K562 (cell line): ENCODE measurements around the gene ZNF410. TPM values are rescaled to one million over a fixed set of nuclear protein-coding genes. Genes with fewer than 3 reads are reported as not detected.

Experiments used
- ATAC-seq: fragments of 200-7000 bp; cut with Tn5 transposase; 3 replicates; pipeline ENCODE4 v1.9.1; 2020; ENCODE audit warnings: moderate library complexity
- BruUV-seq: library from RNA; stranded (reverse); fragments of 400-500 nt; replicated peaks from 2 replicates; lab custom pipeline; 2021; lab: Mats Ljungman, UMichigan
- CTCF ChIA-PET: fragments of 300-600 bp; formaldehyde crosslinking; extraction: SDS; loops from one replicate; lab custom pipeline; 2021; ENCODE audit warnings: low intra/inter-chr PET ratio; lab: Yijun Ruan, JAX
- POLR2A ChIA-PET: fragments of 300-600, 350-650 bp; sonication (Branson Sonifier 250); formaldehyde crosslinking; extraction: SDS; loops from one replicate; lab custom pipeline; 2021; ENCODE audit warnings: antibody characterized with exemption, inconsistent platforms; lab: Yijun Ruan, JAX
- DNase-seq, 4 experiments: peaks; one replicate each; pipeline versions ENCODE4 v3.0.0 to v3.0.0-alpha.2; 2011 to 2018; ENCODE audit warnings: low spot score in 3 of 4, mixed read lengths in 3 of 4; ENCODE audit errors: extremely low read depth in 1 of 4
- FAIRE-seq: peaks from 2 replicates; lab custom pipeline; 2011; peaks lifted over from hg19 to GRCh38; lab: Jason Lieb, UNC
- H2AFZ ChIP-seq: 2 replicates; pipeline ENCODE4 v1.6.0; 2011; ENCODE audit warnings: low read depth, low read length, control low read depth, inconsistent platforms
- H3K27ac ChIP-seq: fragments of 200-600 bp; 3 replicates; pipeline ENCODE4 v1.8.0; 2011; ENCODE audit warnings: low read depth, mild to moderate bottlenecking, control low read depth, inconsistent platforms, low read length, moderate library complexity, mixed read lengths; ENCODE audit errors: extremely low read depth
- H3K27me3 ChIP-seq, 2 experiments: fragments of 300-600 bp in 1 of 2; 2 replicates in 1 of 2; 3 replicates in 1 of 2; pipeline versions ENCODE4 v1.6.0 to v1.8.0; 2011; ENCODE audit warnings: inconsistent platforms in 2 of 2, low read length in 2 of 2, mild to moderate bottlenecking in 1 of 2, mixed read lengths in 1 of 2, moderate library complexity in 1 of 2; ENCODE audit not compliant: control insufficient read depth in 2 of 2, insufficient read depth in 2 of 2
- H3K36me3 ChIP-seq: fragments of 300-600 bp; 3 replicates; pipeline ENCODE4 v1.8.0; 2011; ENCODE audit warnings: mild to moderate bottlenecking, low read length, inconsistent platforms; ENCODE audit not compliant: control insufficient read depth, insufficient read depth
- H3K4me1 ChIP-seq, 2 experiments: fragments of 200-600 bp in 1 of 2; replicated peaks in 1 of 2; 2 replicates in 1 of 2; 3 replicates in 1 of 2; pipeline versions ENCODE4 v1.5.1 to v1.8.0; 2011; ENCODE audit warnings: inconsistent platforms in 2 of 2, low read length in 2 of 2, mild to moderate bottlenecking in 1 of 2, mixed read lengths in 1 of 2, moderate library complexity in 1 of 2; ENCODE audit not compliant: control insufficient read depth in 2 of 2, insufficient read depth in 2 of 2
- H3K4me2 ChIP-seq: 2 replicates; pipeline ENCODE4 v1.6.1; 2011; ENCODE audit warnings: low read length, control low read depth, inconsistent platforms, mixed read lengths; ENCODE audit not compliant: insufficient read depth
- H3K4me3 ChIP-seq: fragments of 200-600 bp; sonication (generic), shearing (Covaris generic); 2 replicates; pipeline ENCODE4 v1.5.1; 2016; ENCODE audit warnings: control low read depth, inconsistent platforms
- H3K79me2 ChIP-seq: fragments of 200-600 bp; 3 replicates; pipeline ENCODE4 v1.8.0; 2011; ENCODE audit warnings: low read length, inconsistent platforms; ENCODE audit not compliant: control insufficient read depth, insufficient read depth
- H3K9ac ChIP-seq, 2 experiments: 2 replicates each; pipeline versions ENCODE4 v1.6.0 to v1.6.1; 2011; ENCODE audit warnings: low read depth in 2 of 2, low read length in 2 of 2, control low read depth in 1 of 2, inconsistent platforms in 1 of 2, mild to moderate bottlenecking in 1 of 2, mixed read lengths in 1 of 2; ENCODE audit not compliant: insufficient read depth in 1 of 2
- H3K9me1 ChIP-seq: one replicate; pipeline ENCODE4 v1.6.0; 2011; ENCODE audit warnings: inconsistent platforms, mild to moderate bottlenecking, low read length, moderate library complexity; ENCODE audit not compliant: control insufficient read depth, insufficient read depth
- H3K9me3 ChIP-seq: replicated peaks from 2 replicates; pipeline ENCODE4 v1.5.1; 2011; ENCODE audit warnings: low read depth, low read length, inconsistent platforms; ENCODE audit not compliant: control insufficient read depth, insufficient read depth
- H4K20me1 ChIP-seq: replicated peaks from 2 replicates; pipeline ENCODE4 v1.6.1; 2011; ENCODE audit warnings: low read length, inconsistent platforms, mixed read lengths; ENCODE audit not compliant: control insufficient read depth, insufficient read depth
- ADNP ChIP-seq: fragments of 200-800 bp; sonication (Bioruptor generic); IDR thresholded peaks from 2 replicates; pipeline ENCODE4 v1.6.1; 2016; ENCODE audit warnings: missing genetic modification characterization, missing compliant biosample characterization
- MEIS2 ChIP-seq: fragments of 450-650 bp; IDR thresholded peaks from 2 replicates; pipeline ENCODE4 v1.6.1; 2014; ENCODE audit warnings: mild to moderate bottlenecking; ENCODE audit not compliant: partially characterized antibody
- NR2C1 ChIP-seq, 2 experiments: fragments of 450-650 bp; IDR thresholded peaks; 2 replicates each; pipeline ENCODE4 v1.6.1; 2017; ENCODE audit warnings: mild to moderate bottlenecking in 2 of 2, antibody characterized with exemption in 1 of 2, inconsistent platforms in 1 of 2, missing compliant biosample characterization in 1 of 2, missing genetic modification characterization in 1 of 2
- PBX2 ChIP-seq, 2 experiments: IDR thresholded peaks in 1 of 2; conservative IDR thresholded peaks in 1 of 2; 2 replicates each; pipeline ENCODE4 v1.6.1; 2016; ENCODE audit warnings: low read depth in 2 of 2, mild to moderate bottlenecking in 1 of 2, missing compliant biosample characterization in 1 of 2, missing genetic modification characterization in 1 of 2, moderate library complexity in 1 of 2
- PKNOX1 ChIP-seq: fragments of 450-650 bp; IDR thresholded peaks from 2 replicates; pipeline ENCODE4 v1.6.1; 2016
- SIX5 ChIP-seq, 2 experiments: IDR thresholded peaks; 2 replicates each; pipeline ENCODE4 v1.6.1; 2011; ENCODE audit warnings: low read length in 2 of 2, borderline replicate concordance in 1 of 2, low read depth in 1 of 2, mild to moderate bottlenecking in 1 of 2, moderate library complexity in 1 of 2; ENCODE audit not compliant: insufficient read depth in 1 of 2
- ZSCAN32 ChIP-seq: fragments of 450-650 bp; formaldehyde crosslinking; IDR thresholded peaks from 2 replicates; pipeline ENCODE4 v1.4.0; 2020; ENCODE audit warnings: mild to moderate bottlenecking, moderate library complexity
- WGBS: fragments of 100-300 bp; shearing (Covaris generic); methylation state at CpG from one replicate; pipeline ENCODE4 v1.1.6; 2016; ENCODE audit warnings: low coverage, mixed read lengths; ENCODE audit not compliant: insufficient coverage; ENCODE audit errors: missing lambda C conversion rate; 5-methylcytosine and 5-hydroxymethylcytosine counted together
- in situ Hi-C: fragments of 300-500 bp; cut with MboI; formaldehyde crosslinking; loops from 4 replicates; pipeline ENCODE4 v1.15.0; 2018; ENCODE audit warnings: inconsistent platforms, mixed read lengths
- intact Hi-C: fragments of 100-400 bp; cut with micrococcal nuclease; formaldehyde crosslinking; loops from 2 replicates; pipeline ENCODE4 v1.14.2; 2022
- polyA plus RNA-seq, 8 experiments: library from polyadenylated mRNA; depleted of rRNA in 4 of 8; stranded (reverse) in 5 of 8; unstranded in 3 of 8; fragments of >200 nt; fragmentation: Nextera tagmentation in 2 of 8; fragmentation: Illumina TruSeq in 1 of 8; extraction: Ambion mirVana in 2 of 8; extraction: Trizol in 1 of 8; gene quantifications; 2 replicates each; pipeline versions ENCODE4 v1.2.1 to v1.2.3, GENCODE V29; 2011 to 2014; ENCODE audit warnings: inconsistent platforms in 1 of 8, missing spikeins in 1 of 8
- total RNA-seq, 7 experiments: library from RNA; depleted of rRNA in 6 of 7; stranded (reverse); fragments of >200 nt in 6 of 7; fragmentation: Illumina TruSeq in 2 of 7; extraction: Trizol in 2 of 7; gene quantifications; 2 replicates each; pipeline versions ENCODE4 v1.2.1 to v1.2.3, GENCODE V29; 2011 to 2021; ENCODE audit warnings: low replicate concordance in 1 of 7

ZNF410 gene
- total and polyA plus RNA-seq, 9 of the 15 experiments (the other 6 are each of a cell fraction or from before 2014, with no cell fraction given), result 20.5 to 64.8 (median 38.7) TPM

- H3K27ac ChIP-seq, result no peak overlapping the region; the same call in 2 of the 3 replicates
- 0 out of 3 replicates have a peak, but pooled peaks cover 2% of the 10 kb centered on the region for H3K36me3 ChIP-seq
- in situ Hi-C loops (no loop called here), intact Hi-C loops (loop anchor here (5.0 kb wide), 1 partner anchor 142 kb away; no protein-coding TSS in a partner anchor)
- H2AFZ ChIP-seq, result no peak overlapping the region
- no peak overlapping the region for H3K9ac ChIP-seq
- H4K20me1 ChIP-seq, result no peaks in the 10 kb centered on the region
- H3K9me1 ChIP-seq, result no peaks in the 10 kb centered on the region
- peaks cover 4 to 6% of the 10 kb centered on the region in 2 experiments; a peak in 4 of 5 replicates for H3K4me1 ChIP-seq
- no peak for TF ChIP-seq NR2C1 (IDR thresholded peaks at IDR 0.05)
- TF ChIP-seq NR2C1 (tag; IDR thresholded peaks at IDR 0.05), result no peak
- no peak for TF ChIP-seq PBX2 (CRISPR knock-in tag; IDR thresholded peaks at IDR 0.05; ENCODE audit: low read depth)
- TF ChIP-seq PBX2 (tag; conservative IDR thresholded peaks at IDR 0.05; ENCODE audit: low read depth), result peak; percentile 66
- peak; percentile 68 for TF ChIP-seq MEIS2
- peak; percentile 13; the same call in 1 of the 2 replicates for TF ChIP-seq ADNP (tag)
- peak; percentile 96 for TF ChIP-seq PKNOX1
- TF ChIP-seq ZSCAN32 (CRISPR knock-in tag), result no peak
- no peak for TF ChIP-seq SIX5 (IDR thresholded peaks at IDR 0.05; ENCODE audit: borderline replicate concordance in 1 of 2, insufficient read depth in 1 of 2, low read depth in 1 of 2, low read length in 2 of 2)
- ATAC-seq, result no peak
- ChIA-PET CTCF (no interaction called here), POLR2A (no interaction called here)
- no peaks in the 10 kb centered on the region for H3K27me3 ChIP-seq
- FAIRE-seq, result peak; percentile 26
- no TSS peak for BruUV-seq
- H3K9me3 ChIP-seq, result no peaks in the 10 kb centered on the region
- peak overlapping the region; percentile 94; the same call in 1 of the 2 replicates for H3K4me2 ChIP-seq
- H3K79me2 ChIP-seq, result peaks cover 44% of the 10 kb centered on the region
- DNase-seq, result no peak
- WGBS, result 29% methylated on average over 7 of the region's 8 CpGs
- H3K4me3 ChIP-seq, result 0 out of 2 replicates have a peak overlapping the region, but pooled peaks have one; percentile 86
Observed at GRCh38 chr14:73884438-73885190, 2.0 kb upstream of the ZNF410 start.
